ENCODE data around the gene C2orf72. TPM values are rescaled to one million over a fixed set of nuclear protein-coding genes. Genes with fewer than 3 reads are reported as not detected.
A peak's percentile ranks its signal among the peaks of the same experiment; 100 is the strongest.

Gene C2orf72
- total RNA-seq, 1 donor from 2014 or later = 9.9 TPM

DNA sequence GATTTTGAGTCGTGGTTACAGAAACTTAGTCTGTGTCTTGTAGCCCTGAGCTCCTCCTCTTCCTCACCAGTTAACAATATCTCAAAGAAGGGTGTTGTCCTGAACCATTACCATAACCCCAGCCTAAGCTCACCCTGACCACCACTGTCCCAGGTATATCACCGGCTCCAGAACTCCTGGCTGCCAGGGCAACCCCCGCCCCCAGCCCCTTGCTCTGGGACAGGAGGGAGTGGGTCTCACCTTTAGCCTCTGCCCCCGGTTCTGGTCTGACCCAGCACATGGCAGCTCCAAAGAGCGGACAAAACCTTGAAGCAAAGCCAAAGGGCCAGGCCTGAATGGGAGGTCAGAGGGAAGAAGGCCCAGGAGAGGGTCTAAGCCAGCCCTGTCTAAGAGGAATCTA is 13.8 kb downstream of the C2orf72 start:
- Mint-ChIP-seq H3K4me3 (peak overlapping the region; percentile 53), H3K27ac (peak overlapping the region; percentile 79), H3K4me1 (ENCODE audit: unreplicated experiment) (peaks cover 9% of the 10 kb centered on the region), H3K36me3 (no peaks in the 10 kb centered on the region), H3K9me3 (no peaks in the 10 kb centered on the region), H3K27me3 (peaks cover 23% of the 10 kb centered on the region)
- no peak for DNase-seq (ENCODE audit: extremely low spot score, unreplicated experiment)
- TF ChIP-seq, protein P1, sequence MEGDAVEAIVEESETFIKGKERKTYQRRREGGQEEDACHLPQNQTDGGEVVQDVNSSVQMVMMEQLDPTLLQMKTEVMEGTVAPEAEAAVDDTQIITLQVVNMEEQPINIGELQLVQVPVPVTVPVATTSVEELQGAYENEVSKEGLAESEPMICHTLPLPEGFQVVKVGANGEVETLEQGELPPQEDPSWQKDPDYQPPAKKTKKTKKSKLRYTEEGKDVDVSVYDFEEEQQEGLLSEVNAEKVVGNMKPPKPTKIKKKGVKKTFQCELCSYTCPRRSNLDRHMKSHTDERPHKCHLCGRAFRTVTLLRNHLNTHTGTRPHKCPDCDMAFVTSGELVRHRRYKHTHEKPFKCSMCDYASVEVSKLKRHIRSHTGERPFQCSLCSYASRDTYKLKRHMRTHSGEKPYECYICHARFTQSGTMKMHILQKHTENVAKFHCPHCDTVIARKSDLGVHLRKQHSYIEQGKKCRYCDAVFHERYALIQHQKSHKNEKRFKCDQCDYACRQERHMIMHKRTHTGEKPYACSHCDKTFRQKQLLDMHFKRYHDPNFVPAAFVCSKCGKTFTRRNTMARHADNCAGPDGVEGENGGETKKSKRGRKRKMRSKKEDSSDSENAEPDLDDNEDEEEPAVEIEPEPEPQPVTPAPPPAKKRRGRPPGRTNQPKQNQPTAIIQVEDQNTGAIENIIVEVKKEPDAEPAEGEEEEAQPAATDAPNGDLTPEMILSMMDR (conservative IDR thresholded peaks at IDR 0.05) = no peak

DNA sequence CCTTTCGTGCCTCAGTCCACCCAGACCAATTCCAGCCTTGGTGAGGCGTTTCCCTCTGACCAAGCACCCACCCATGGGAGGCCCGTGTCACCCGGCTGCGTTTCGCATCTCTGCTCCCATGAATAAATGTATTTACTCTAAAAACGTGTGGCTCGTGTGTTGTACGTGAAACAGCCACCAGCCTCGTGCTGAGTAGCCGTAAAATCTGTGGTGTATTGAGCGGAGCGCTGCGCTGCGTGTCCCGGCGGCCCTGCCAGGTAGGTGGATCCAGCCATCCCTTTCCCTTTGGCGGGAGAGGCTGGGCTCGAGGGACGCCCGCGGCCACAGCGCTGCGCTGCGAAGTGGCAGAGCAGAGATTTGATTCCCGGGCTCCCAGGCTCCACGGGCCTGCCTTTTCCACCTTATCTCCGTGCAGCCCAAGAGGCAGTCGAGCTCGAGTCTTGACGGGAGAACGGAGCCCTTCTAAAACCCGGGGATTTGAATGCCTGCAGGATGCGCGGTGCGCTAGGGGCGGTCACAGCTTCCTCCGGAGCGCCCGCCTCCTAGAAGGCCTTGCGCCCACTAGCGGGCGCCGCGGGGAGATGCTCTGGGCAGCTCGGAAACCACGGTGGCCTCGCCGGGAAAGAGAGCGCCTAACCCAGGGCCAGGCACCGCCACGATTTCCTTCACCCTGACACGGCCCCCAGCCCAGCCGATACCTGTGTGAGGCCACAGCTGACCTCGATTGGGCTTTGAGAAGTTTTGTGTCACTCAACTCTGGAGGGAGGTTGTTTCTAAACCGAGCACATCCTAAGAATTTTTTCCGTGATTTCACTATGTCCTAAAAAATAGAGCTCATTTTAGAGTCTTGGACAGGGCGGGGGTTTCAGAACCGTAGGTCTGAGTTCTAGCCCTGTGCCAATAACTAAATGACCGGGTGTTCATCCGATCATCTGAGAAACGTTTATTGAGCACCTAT is 15.4 kb downstream of the C2orf72 start:
- TF ChIP-seq, protein P1 (conservative IDR thresholded peaks at IDR 0.05) = peak; percentile 97
- Mint-ChIP-seq H3K27me3 (peaks cover 23% of the 10 kb centered on the region), H3K36me3 (no peaks in the 10 kb centered on the region), H3K4me1 (ENCODE audit: unreplicated experiment) (peaks cover 12% of the 10 kb centered on the region), H3K27ac (peak overlapping the region; percentile 77), H3K9me3 (no peaks in the 10 kb centered on the region), H3K4me3 (peak overlapping the region; percentile 90)
- peak; percentile 89 for DNase-seq (ENCODE audit: extremely low spot score, unreplicated experiment)

DNA sequence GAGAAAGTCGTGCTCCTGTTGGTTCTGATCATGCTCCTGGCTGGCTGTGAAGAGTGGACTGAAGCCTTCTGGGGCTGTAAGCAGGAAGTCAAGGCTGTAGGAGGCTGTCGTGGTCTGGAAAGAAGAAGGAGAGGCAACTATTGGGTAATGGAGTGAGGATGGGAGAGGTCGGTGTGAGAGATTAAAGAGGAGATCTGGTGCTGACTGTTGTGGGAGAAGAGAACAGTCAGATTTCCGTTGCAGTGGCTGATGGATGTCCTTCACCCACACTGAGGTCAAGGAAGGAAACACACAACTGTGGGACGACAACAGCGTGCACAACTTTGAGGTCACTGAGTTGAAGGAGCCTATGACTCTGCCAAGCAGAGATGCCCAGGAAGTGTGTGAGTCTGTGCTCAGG is 16.5 kb downstream of the C2orf72 start:
- no peak for DNase-seq (ENCODE audit: extremely low spot score, unreplicated experiment)
- peaks cover 23% of the 10 kb centered on the region for H3K4me1 Mint-ChIP-seq (ENCODE audit: unreplicated experiment)
- TF ChIP-seq, protein P1 (conservative IDR thresholded peaks at IDR 0.05) = no peak
- no peak overlapping the region for H3K27ac Mint-ChIP-seq
- no peaks in the 10 kb centered on the region for H3K9me3 Mint-ChIP-seq
- H3K4me3 Mint-ChIP-seq = no peak overlapping the region
- no peaks in the 10 kb centered on the region for H3K36me3 Mint-ChIP-seq
- H3K27me3 Mint-ChIP-seq = peaks cover 20% of the 10 kb centered on the region

DNA sequence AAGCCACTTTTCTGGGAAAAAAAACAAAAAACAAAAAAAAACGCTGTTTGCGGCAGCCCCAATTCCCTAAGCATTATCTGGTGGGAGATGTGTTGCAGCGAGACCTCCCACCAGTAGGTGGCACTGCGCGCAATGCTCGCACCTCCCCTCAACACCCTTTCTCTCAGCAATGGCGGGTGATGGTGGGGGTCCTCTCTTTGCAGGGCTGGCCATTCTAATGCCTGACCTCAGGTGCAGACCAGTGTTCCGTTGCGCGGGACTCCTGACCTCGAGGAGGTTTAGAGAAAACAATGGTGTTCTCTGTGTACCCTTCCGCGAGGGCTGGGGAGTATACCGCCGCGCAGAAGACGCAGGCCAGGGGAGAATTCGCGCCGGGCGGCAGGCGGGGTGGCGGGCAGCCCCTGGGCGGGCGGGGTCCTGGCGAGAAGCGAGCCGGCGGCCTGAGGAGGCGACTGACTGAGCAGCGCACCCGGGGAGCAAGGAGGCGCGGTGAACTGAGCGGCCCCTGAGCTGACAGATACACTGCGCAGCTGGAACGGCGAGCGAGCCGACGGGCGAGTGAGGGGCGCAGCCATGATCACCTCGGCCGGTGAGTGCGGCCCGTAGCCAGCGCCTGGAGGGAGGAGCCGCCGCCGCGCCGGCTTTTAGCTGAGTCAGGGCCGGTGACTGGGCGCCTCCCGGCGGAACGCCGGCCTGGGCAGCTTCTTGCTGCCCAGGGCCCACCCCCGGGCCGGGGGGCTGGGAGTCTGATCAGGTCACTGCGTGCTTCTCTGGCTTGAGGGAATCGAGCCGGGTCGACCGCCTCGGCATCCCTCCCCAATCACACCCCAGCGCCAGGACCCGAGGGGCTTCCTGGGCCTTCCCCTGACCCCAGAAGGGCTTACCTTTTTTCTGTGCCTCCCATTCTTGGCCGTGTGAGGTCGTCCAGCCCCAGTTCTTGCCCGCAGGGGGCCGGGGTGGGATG is 19.4 kb downstream of the C2orf72 start, which contains the start of gene PSMD1:
PSMD1 (plus strand) TSS at position 415 of the 964 bp plus-strand sequence; CDS start at position 574, 159 bp downstream.
- TF ChIP-seq, protein P1 (conservative IDR thresholded peaks at IDR 0.05) = peak; percentile 95
- H3K27me3 Mint-ChIP-seq = peaks cover 7% of the 10 kb centered on the region
- H3K36me3 Mint-ChIP-seq = no peaks in the 10 kb centered on the region
- peak within 1 kb of the TSS; percentile 100 for H3K27ac Mint-ChIP-seq
- H3K4me3 Mint-ChIP-seq = peak within 1 kb of the TSS; percentile 99
- peak; percentile 94 for DNase-seq (ENCODE audit: extremely low spot score, unreplicated experiment)
- H3K4me1 Mint-ChIP-seq (ENCODE audit: unreplicated experiment) = peaks cover 38% of the 10 kb centered on the region
- no peaks in the 10 kb centered on the region for H3K9me3 Mint-ChIP-seq

DNA sequence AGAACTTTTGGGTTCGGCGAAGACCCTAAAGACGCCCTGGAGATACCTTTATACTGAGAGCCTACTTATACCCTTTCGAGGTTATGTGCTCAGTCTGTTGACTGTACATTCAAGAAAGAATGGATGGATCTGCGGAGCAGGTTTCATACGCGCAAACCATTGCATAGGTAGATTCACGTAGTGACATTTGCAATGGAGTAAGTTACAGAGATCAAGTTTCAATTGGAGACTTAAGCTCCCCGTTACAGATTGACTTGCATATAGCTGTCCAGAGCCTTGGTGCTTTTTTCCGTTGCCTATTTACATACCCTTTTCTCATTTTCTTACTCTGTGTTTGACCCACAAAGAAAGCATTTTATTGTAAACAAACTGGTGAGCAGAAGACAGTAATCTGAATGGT is 20.3 kb downstream of the C2orf72 start:
- Mint-ChIP-seq H3K4me3 (peak overlapping the region; percentile 99), H3K4me1 (ENCODE audit: unreplicated experiment) (peaks cover 33% of the 10 kb centered on the region), H3K9me3 (no peaks in the 10 kb centered on the region), H3K36me3 (no peaks in the 10 kb centered on the region), H3K27me3 (peaks cover 3% of the 10 kb centered on the region), H3K27ac (peak overlapping the region; percentile 60)
- DNase-seq (ENCODE audit: extremely low spot score, unreplicated experiment) = no peak
- TF ChIP-seq, protein P1 (conservative IDR thresholded peaks at IDR 0.05) = no peak
